ENCODE data around the gene PRKCA. TPM values are rescaled to one million over a fixed set of nuclear protein-coding genes. Genes with fewer than 3 reads are reported as not detected.

The PRKCA gene
- total and polyA plus RNA-seq, 2 of the 13 experiments (the other 11 are each of a cell fraction or from before 2014, with no cell fraction given): 18.5 to 21.5 TPM

DNA sequence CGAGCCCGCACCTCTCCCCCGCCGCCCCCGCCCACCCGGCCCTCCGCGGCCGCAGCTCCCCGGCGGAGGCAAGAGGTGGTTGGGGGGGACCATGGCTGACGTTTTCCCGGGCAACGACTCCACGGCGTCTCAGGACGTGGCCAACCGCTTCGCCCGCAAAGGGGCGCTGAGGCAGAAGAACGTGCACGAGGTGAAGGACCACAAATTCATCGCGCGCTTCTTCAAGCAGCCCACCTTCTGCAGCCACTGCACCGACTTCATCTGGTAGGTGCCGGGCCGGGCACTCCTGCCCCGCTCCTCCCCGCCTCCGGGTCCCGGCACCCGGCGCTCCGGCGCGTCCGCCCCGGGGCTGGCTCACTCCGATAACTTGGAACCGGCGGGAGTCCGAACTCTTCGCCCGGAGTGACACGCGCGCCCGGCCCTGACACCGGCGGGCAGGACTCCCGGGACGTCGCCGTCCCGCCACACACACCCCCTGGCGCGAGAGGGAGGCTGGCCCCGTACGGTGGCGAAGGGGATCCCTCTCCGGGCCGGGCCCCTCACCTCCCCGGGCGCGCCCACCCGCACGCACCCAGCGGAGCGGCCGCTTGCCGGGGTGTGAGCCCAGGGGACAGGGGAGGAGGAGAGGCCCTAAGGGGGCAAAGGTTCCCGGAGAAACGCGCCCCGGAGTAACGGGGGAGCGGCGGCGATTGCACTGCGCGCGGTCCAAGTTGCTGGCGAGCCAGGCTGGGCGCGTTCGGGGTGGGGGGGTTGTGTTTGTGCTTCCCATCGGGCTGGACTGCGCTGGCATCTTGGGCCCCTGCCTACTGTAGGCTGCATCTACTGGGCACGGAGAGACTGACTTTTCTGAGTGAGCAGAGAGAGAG, 581 bp downstream of the PRKCA start (continued):
- TF ChIP-seq, protein P1, sequence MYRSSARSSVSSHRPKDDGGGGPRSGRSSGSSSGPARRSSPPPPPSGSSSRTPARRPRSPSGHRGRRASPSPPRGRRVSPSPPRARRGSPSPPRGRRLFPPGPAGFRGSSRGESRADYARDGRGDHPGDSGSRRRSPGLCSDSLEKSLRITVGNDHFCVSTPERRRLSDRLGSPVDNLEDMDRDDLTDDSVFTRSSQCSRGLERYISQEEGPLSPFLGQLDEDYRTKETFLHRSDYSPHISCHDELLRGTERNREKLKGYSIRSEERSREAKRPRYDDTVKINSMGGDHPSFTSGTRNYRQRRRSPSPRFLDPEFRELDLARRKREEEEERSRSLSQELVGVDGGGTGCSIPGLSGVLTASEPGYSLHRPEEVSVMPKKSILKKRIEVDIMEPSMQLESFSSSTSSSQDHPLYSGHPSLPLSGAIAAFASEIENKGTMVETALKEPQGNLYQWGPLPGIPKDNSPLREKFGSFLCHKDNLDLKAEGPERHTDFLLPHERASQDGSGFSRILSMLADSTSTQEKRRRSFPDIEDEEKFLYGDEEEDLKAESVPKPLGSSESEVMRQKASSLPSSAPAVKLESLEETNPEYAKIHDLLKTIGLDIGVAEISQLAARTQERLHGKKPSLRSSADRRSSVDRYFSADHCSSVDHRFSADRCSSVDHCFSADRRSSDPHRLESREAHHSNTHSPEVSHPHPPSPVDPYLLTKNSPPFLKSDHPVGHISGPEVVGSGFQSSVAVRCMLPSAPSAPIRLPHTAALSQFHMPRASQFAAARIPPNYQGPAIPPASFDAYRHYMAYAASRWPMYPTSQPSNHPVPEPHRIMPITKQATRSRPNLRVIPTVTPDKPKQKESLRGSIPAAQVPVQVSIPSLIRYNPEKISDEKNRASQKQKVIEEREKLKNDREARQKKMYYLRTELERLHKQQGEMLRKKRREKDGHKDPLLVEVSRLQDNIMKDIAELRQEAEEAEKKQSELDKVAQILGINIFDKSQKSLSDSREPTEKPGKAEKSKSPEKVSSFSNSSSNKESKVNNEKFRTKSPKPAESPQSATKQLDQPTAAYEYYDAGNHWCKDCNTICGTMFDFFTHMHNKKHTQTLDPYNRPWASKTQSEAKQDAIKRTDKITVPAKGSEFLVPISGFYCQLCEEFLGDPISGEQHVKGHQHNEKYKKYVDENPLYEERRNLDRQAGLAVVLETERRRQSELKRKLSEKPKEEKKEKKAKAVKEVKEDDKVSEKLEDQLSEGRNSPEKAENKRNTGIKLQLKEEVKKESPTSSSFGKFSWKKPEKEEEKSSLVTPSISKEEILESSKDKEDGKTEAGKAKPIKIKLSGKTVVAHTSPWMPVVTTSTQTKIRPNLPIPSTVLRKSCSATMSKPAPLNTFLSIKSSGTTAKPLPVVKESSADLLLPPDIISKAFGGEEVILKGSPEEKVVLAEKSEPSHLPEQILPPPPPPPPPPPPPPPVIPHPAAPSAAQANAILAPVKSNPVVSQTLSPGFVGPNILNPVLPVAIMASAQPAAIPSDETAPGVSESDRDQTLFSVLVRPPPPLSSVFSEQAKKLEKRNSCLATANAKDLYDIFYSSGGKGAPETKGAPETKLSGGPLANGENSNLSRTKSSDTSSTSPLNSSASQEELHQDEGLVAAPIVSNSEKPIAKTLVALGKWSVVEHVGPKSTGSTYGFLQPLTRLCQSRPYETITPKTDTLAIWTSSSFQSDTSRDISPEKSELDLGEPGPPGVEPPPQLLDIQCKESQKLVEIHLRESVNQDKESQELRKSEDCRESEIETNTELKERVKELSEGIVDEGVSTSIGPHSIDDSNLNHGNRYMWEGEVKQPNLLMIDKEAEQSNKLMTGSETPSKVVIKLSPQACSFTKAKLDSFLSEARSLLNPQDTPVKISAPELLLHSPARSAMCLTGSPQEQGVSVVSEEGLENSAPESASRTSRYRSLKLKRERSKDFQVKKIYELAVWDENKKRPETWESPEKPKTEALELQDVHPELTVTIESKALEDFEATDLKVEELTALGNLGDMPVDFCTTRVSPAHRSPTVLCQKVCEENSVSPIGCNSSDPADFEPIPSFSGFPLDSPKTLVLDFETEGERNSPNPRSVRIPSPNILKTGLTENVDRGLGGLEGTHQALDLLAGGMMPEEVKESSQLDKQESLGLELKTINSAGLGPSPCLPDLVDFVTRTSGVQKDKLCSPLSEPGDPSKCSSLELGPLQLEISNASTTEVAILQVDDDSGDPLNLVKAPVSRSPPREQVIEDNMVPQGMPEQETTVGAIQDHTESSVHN (CRISPR knock-in tag; IDR thresholded peaks at IDR 0.05): peak; percentile 44; the same call in 1 of the 2 replicates
- TF ChIP-seq SNRNP70 (IDR thresholded peaks at IDR 0.05; ENCODE audit: low read depth, low read length): no peak
- no peak for TF ChIP-seq ZNF737 (CRISPR knock-in tag; IDR thresholded peaks at IDR 0.05; ENCODE audit: borderline replicate concordance)
- TF ChIP-seq, protein P2, sequence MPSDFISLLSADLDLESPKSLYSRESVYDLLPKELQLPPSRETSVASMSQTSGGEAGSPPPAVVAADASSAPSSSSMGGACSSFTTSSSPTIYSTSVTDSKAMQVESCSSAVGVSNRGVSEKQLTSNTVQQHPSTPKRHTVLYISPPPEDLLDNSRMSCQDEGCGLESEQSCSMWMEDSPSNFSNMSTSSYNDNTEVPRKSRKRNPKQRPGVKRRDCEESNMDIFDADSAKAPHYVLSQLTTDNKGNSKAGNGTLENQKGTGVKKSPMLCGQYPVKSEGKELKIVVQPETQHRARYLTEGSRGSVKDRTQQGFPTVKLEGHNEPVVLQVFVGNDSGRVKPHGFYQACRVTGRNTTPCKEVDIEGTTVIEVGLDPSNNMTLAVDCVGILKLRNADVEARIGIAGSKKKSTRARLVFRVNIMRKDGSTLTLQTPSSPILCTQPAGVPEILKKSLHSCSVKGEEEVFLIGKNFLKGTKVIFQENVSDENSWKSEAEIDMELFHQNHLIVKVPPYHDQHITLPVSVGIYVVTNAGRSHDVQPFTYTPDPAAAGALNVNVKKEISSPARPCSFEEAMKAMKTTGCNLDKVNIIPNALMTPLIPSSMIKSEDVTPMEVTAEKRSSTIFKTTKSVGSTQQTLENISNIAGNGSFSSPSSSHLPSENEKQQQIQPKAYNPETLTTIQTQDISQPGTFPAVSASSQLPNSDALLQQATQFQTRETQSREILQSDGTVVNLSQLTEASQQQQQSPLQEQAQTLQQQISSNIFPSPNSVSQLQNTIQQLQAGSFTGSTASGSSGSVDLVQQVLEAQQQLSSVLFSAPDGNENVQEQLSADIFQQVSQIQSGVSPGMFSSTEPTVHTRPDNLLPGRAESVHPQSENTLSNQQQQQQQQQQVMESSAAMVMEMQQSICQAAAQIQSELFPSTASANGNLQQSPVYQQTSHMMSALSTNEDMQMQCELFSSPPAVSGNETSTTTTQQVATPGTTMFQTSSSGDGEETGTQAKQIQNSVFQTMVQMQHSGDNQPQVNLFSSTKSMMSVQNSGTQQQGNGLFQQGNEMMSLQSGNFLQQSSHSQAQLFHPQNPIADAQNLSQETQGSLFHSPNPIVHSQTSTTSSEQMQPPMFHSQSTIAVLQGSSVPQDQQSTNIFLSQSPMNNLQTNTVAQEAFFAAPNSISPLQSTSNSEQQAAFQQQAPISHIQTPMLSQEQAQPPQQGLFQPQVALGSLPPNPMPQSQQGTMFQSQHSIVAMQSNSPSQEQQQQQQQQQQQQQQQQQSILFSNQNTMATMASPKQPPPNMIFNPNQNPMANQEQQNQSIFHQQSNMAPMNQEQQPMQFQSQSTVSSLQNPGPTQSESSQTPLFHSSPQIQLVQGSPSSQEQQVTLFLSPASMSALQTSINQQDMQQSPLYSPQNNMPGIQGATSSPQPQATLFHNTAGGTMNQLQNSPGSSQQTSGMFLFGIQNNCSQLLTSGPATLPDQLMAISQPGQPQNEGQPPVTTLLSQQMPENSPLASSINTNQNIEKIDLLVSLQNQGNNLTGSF (CRISPR knock-in tag; IDR thresholded peaks at IDR 0.05): peak; percentile 34; the same call in 1 of the 2 replicates
- TF ChIP-seq, protein P3, sequence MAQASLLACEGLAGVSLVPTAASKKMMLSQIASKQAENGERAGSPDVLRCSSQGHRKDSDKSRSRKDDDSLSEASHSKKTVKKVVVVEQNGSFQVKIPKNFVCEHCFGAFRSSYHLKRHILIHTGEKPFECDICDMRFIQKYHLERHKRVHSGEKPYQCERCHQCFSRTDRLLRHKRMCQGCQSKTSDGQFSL (CRISPR knock-in tag; IDR thresholded peaks at IDR 0.05): peak; percentile 91
- TF ChIP-seq ZNF768 (CRISPR knock-in tag; IDR thresholded peaks at IDR 0.05): no peak; the same call in 1 of the 2 replicates
- 0 out of 2 replicates have a peak, but pooled peaks have one; percentile 54 for TF ChIP-seq NCOA1 (CRISPR knock-in tag; IDR thresholded peaks at IDR 0.05)
- TF ChIP-seq PRMT3 (CRISPR knock-in tag; IDR thresholded peaks at IDR 0.05; ENCODE audit: borderline replicate concordance, low read depth): no peak
- TF ChIP-seq, protein P4, sequence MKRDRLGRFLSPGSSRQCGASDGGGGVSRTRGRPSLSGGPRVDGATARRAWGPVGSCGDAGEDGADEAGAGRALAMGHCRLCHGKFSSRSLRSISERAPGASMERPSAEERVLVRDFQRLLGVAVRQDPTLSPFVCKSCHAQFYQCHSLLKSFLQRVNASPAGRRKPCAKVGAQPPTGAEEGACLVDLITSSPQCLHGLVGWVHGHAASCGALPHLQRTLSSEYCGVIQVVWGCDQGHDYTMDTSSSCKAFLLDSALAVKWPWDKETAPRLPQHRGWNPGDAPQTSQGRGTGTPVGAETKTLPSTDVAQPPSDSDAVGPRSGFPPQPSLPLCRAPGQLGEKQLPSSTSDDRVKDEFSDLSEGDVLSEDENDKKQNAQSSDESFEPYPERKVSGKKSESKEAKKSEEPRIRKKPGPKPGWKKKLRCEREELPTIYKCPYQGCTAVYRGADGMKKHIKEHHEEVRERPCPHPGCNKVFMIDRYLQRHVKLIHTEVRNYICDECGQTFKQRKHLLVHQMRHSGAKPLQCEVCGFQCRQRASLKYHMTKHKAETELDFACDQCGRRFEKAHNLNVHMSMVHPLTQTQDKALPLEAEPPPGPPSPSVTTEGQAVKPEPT (CRISPR knock-in tag; IDR thresholded peaks at IDR 0.05; ENCODE audit: low read depth): no peak; the same call in 1 of the 2 replicates

Measured in HepG2 (cell line).